Glutamatergic neuron (in vitro differentiated cells): ENCODE data around the gene MED20. TPM values are rescaled to one million over a fixed set of nuclear protein-coding genes. Genes with fewer than 3 reads are reported as not detected.

Source experiments
- DNase-seq: peaks from one replicate; pipeline ENCODE4 v3.0.0; 2022
- H3K27ac Mint-ChIP-seq: one replicate; pipeline ENCODE4 v1.8.0; 2020; ENCODE audit warnings: mild to moderate bottlenecking, mixed read lengths, inconsistent platforms; ENCODE audit not compliant: unreplicated experiment
- H3K27me3 Mint-ChIP-seq: one replicate; pipeline ENCODE4 v1.8.0; 2020; ENCODE audit warnings: mild to moderate bottlenecking, moderate library complexity, mixed read lengths, inconsistent platforms; ENCODE audit not compliant: unreplicated experiment
- H3K36me3 Mint-ChIP-seq: one replicate; pipeline ENCODE4 v1.8.0; 2020; ENCODE audit warnings: mild to moderate bottlenecking, mixed read lengths, inconsistent platforms; ENCODE audit not compliant: unreplicated experiment
- H3K4me1 Mint-ChIP-seq: one replicate; pipeline ENCODE4 v1.8.0; 2020; ENCODE audit warnings: mild to moderate bottlenecking, low read depth, mixed read lengths, inconsistent platforms; ENCODE audit not compliant: unreplicated experiment
- H3K4me3 Mint-ChIP-seq: one replicate; pipeline ENCODE4 v1.8.0; 2020; ENCODE audit warnings: mild to moderate bottlenecking, mixed read lengths, inconsistent platforms; ENCODE audit not compliant: unreplicated experiment
- H3K9me3 Mint-ChIP-seq: one replicate; pipeline ENCODE4 v1.8.0; 2020; ENCODE audit warnings: mild to moderate bottlenecking, moderate library complexity, mixed read lengths, inconsistent platforms; ENCODE audit not compliant: unreplicated experiment
- total RNA-seq: library from RNA; stranded (reverse); fragmentation: NEBNext Ultra II Directional; extraction: Animal tissue kit (Norgen Biotek cat#: 25700); gene quantifications from one replicate; pipeline ENCODE4 v1.2.1, GENCODE V29; 2021; ENCODE audit not compliant: unreplicated experiment
- TF ChIP-seq, protein P1 (sequence below): fragments of 200-600 bp; sonication (generic); IDR thresholded peaks from one replicate; pipeline ENCODE4 v1.5.0; 2021; ENCODE audit not compliant: partially characterized antibody, unreplicated experiment

Gene MED20
- total RNA-seq, 1 donor from 2014 or later, result 30.9 TPM

DNA sequence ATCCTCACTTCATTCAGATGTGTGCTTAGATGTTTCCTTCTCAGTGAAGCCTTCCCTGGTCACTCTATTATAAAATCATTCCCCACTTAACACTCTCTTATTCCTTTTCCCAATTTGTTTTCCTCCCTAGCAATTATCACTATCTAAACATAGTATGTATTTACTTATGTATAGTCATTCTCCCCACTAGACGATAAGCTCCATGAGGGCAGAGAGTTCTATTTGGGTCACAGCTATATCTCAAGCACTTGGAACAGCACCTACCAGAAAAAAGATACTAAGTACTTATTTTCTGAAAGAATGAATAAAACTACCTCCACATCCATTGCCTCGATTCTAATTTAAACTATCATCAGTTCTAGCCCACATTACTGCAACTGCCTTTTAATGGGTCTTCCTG lies 62.2 kb downstream of the MED20 start:
- Mint-ChIP-seq H3K27me3 (no peaks in the 10 kb centered on the region), H3K27ac (no peak overlapping the region), H3K4me1 (no peaks in the 10 kb centered on the region), H3K4me3 (no peak overlapping the region), H3K9me3 (no peaks in the 10 kb centered on the region), H3K36me3 (no peaks in the 10 kb centered on the region)
- TF ChIP-seq, protein P1, sequence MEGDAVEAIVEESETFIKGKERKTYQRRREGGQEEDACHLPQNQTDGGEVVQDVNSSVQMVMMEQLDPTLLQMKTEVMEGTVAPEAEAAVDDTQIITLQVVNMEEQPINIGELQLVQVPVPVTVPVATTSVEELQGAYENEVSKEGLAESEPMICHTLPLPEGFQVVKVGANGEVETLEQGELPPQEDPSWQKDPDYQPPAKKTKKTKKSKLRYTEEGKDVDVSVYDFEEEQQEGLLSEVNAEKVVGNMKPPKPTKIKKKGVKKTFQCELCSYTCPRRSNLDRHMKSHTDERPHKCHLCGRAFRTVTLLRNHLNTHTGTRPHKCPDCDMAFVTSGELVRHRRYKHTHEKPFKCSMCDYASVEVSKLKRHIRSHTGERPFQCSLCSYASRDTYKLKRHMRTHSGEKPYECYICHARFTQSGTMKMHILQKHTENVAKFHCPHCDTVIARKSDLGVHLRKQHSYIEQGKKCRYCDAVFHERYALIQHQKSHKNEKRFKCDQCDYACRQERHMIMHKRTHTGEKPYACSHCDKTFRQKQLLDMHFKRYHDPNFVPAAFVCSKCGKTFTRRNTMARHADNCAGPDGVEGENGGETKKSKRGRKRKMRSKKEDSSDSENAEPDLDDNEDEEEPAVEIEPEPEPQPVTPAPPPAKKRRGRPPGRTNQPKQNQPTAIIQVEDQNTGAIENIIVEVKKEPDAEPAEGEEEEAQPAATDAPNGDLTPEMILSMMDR, result no peak
- DNase-seq, result no peak

Other genes with a start within 250 kb of the MED20 start
- 3.1 TPM for gene TFEB, start 185.5 kb downstream of the MED20 start, total RNA-seq
- not detected for gene PGC, start 173.7 kb downstream of the MED20 start, total RNA-seq
- 17.8 TPM for gene FRS3, start 141.2 kb downstream of the MED20 start, total RNA-seq
- gene PRICKLE4, start 140.4 kb downstream of the MED20 start, total RNA-seq, result 2.3 TPM
- 111 TPM for gene TOMM6, start 133.4 kb downstream of the MED20 start, total RNA-seq
- 14.7 TPM for gene USP49, start 25.8 kb downstream of the MED20 start, total RNA-seq
- 36.2 TPM for gene BYSL, start 360 bp upstream of the MED20 start, total RNA-seq
- 27.1 TPM for gene CCND3, start 20.7 kb upstream of the MED20 start, total RNA-seq
- gene TAF8, start 129.4 kb upstream of the MED20 start, total RNA-seq, result 16.2 TPM
- 0.25 TPM for gene C6orf132, start 221.5 kb upstream of the MED20 start, total RNA-seq